ENCODE data around the gene PDK3.

The PDK3 gene

DNA sequence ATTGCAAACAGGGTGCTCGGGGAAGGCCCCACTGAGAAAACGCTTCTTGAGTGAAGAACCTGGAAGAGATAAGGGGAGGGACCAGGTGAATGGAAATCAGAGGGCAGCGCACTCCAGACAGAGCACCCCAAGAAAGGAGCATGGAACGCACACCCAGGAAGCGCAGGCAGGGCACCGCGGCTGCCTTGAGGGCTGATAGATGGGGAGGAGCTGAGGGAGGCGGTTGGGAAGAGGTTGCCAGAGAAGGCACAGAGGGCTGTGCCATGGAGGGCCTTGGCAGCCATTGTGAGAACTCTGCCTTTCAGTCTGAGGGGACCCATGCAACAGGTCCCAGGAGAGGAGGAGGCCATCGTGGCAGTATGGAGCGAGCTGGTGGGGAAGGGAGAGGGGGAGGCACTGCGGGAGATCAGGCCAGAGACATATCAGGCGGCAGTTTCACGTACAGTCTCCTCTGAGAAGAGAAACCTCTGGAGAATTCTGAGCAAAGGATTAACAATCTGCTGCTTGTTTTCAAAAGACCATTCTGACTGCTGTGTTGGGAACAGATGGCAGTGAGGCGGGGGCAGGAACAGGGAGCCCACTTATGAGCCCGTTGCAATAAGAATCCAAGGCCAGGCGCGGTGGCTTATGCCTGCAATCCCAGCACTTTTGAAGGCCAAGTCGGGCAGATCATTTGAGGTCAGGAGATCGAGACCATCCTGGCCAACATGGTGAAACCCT is 98.4 kb downstream of the PDK3 start:
- DNase-seq: no peak

DNA sequence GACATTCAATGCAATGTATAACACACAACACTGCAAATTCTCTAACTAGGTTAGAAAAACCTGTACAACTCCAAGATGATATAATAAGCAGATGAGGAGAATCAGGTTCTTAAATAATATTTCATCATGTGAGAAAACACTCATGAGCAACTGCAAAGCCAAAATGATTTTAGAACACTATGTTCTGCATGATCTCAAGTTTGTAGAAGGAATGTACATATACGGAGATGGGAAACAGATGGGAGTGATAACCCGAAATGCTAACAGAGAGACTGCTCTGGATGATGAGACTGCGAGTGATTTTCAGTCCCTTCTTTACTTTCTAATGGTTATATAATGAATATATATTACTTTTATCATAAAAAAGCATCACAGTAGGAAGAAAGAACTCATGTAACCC is 101.2 kb downstream of the PDK3 start:
- DNase-seq: no peak

DNA sequence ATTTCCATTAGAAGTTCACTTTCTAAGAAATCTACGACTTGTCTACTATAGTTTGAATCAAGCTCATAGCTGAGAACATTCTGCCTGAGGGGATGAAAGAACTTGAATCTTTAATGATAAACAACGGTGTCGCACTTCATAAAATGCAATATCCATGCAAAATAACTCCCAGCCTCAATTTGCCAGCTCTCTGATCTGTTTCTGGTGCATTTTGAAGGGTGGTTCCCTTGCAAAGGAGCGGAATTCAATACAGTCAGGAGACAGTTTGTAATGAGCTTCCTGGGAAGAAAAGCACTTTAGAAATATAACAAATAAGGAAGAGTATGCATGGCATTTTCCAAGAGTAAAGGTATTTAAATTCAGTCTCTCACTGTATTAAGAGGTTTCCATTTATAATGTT is 102.1 kb downstream of the PDK3 start:
- DNase-seq: no peak

DNA sequence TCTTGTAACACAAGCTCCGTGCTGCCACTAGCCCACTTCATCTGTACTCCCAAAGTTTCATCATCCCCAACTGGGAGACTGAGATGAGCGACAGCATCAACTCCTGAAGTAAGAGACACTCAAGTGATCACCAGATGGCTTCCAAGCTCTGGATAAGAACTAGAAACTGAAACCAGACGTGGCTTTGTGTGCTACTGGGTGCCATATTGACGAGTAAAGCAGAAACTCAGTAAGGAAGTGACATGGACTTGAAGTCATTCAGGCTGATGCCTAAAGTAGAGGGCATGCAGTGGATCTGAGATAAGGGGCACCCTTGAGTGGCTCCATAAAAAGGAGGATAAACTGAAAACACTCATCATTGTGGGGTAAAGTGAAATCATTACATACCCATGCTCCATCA is 109.7 kb downstream of the PDK3 start:
- DNase-seq: no peak

DNA sequence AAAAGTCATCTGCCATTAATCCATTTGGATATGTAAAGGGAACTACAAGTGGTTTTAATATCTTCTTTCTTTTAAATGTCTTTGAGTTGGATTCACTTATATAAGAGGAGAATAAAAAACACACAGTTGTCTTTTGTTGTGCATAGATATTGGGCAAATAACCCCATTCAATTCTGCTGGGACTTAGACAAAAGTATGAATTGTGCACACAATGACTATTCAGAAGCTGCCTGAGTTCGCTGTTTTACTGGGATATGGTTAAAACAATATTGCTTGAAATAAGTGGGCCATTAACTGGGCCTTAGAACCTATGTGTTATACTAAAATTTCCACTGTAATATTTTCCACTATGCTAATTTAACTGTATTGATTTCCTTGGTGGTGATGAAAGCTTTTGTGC is 110.4 kb downstream of the PDK3 start:
- DNase-seq: no peak

DNA sequence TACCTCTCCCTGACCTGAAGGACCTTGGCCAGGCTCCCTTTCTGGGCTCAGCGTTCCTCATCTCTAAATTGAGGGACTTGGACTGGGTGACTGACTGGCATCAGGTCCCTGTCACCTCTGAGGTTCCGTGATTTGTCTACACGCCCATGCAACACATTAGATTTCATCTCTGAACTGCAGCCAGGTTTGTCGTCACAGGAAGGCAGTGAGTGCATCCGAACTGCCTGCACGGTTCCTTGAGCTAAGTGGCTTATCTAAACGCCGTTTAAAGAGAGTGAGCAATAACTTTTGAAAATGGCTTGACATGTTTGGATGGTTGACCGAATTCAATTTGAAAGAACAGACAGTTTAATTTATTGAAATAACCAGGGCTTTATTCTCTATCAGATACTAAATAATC is 112.0 kb downstream of the PDK3 start:
- no peak for DNase-seq
